Measurements from ENCODE around the gene TBCC. TPM values are rescaled to one million over a fixed set of nuclear protein-coding genes. Genes with fewer than 3 reads are reported as not detected.
A peak's percentile ranks its signal among the peaks of the same experiment; 100 is the strongest.

Gene TBCC
- total and polyA plus RNA-seq, 10 of the 15 experiments (the other 5 are each of a cell fraction or from before 2014, with no cell fraction given): 2.5 to 41.9 (median 20.3) TPM

GRCh38 chr6:42746463-42747391 lies 824 bp upstream of the TBCC start (continued):
- TF ChIP-seq ESRRA (IDR thresholded peaks at IDR 0.05; ENCODE audit: low read length) (no peak), TCF3 (IDR thresholded peaks at IDR 0.05; ENCODE audit: borderline replicate concordance, insufficient read depth, low read depth, low read length) (peak; percentile 57; the same call in 1 of the 2 replicates), SREBF2 (IDR thresholded peaks at IDR 0.05; ENCODE audit: low read length) (no peak), BCL3 (IDR thresholded peaks at IDR 0.05; ENCODE audit: borderline replicate concordance, insufficient read depth, low read depth, low read length, poor library complexity, severe bottlenecking) (no peak), STAT1 (conservative IDR thresholded peaks at IDR 0.05) (peak; percentile 69; the same call in 1 of the 2 replicates), REST (IDR thresholded peaks at IDR 0.05; ENCODE audit: low read depth, low read length) (no peak), SUZ12 (IDR thresholded peaks at IDR 0.05; ENCODE audit: unreplicated experiment) (no peak), NFIC (IDR thresholded peaks at IDR 0.05; ENCODE audit: low read depth, low read length) (no peak), MXI1 (IDR thresholded peaks at IDR 0.05; ENCODE audit: low read depth, low read length) (no peak; the same call in 1 of the 2 replicates), NR2C2 (IDR thresholded peaks at IDR 0.05; ENCODE audit: borderline replicate concordance, control insufficient read depth, insufficient read length, low read depth) (no peak), NBN (IDR thresholded peaks at IDR 0.05) (0 out of 2 replicates have a peak, but pooled peaks have one; percentile 50), TBL1XR1 (IDR thresholded peaks at IDR 0.05; ENCODE audit: low read depth, low read length) (no peak), ZSCAN29 (IDR thresholded peaks at IDR 0.05) (no peak), MEF2A (IDR thresholded peaks at IDR 0.05; ENCODE audit: insufficient read depth, low read depth, low read length) (0 out of 2 replicates have a peak, but pooled peaks have one; percentile 25), RFX5 (IDR thresholded peaks at IDR 0.05; ENCODE audit: low read depth, low read length) (no peak; the same call in 1 of the 2 replicates), BACH1 (IDR thresholded peaks at IDR 0.05; ENCODE audit: borderline replicate concordance) (peak; percentile 14; the same call in 1 of the 2 replicates), RELB (IDR thresholded peaks at IDR 0.05; ENCODE audit: low read depth) (no peak), NKRF (conservative IDR thresholded peaks at IDR 0.05) (peak; percentile 36)
